NCI-H82 treated with DMSO at 0.1 percent for 48 hours (cell line): ENCODE measurements around the gene SCN1A.
"Not testable (repeated sequence)": the region's sequence is repeated elsewhere in the genome, so short reads cannot be mapped to it uniquely, and the experiment has no call there.

Experiments
- DNase-seq: peaks from one replicate; lab custom pipeline; 2025; ENCODE audit not compliant: unreplicated experiment; lab: John Stamatoyannopoulos, UW

SCN1A gene

DNA sequence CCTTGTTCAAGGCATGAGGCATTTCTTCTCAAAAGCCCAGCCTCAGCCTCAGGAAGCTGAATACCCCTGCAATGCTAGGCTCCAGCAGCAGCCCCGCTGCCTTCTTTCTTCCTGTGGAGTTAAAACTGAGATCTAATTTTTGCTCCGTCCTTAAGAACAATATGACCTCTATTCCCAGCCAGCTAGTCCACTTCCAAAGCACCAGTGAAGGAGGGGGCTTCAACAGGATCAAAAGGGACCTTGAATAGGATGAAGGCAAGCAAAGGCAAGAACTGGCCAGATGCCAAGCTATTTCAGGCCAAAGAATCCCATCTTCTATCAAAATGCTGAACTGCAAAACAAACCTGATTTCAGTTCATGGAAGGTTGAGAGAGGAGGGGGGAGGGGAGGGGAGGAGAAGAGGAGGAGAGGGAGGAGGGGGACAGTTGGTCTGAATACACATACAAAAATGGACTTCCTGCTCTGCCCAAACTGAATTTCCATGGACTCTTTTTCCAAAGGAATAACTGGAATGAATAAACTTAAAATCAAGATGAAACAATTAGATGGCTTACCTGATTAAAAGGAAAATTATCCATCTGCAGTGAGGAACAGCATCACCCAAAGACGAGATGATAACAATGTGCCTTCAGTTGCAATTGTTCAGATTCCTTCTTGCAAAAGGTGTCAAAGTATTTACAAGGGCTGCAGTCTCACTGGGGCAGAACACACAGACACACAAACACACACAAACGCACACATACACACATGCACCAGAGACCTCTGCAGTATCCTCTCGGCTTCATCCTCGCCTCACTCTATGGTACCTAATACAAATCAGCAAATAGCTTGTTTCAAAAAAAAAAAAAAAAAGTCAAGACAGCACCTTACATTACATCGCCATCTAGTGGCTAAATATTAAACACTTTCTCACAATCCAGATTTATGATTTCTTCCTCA is at the start of gene SCN1A:
SCN1A (minus strand) TSS at position 804 of the 939 bp plus-strand sequence. CDS start 54,399 bp downstream, outside the sequence.
- DNase-seq, result peak; percentile 32

DNA sequence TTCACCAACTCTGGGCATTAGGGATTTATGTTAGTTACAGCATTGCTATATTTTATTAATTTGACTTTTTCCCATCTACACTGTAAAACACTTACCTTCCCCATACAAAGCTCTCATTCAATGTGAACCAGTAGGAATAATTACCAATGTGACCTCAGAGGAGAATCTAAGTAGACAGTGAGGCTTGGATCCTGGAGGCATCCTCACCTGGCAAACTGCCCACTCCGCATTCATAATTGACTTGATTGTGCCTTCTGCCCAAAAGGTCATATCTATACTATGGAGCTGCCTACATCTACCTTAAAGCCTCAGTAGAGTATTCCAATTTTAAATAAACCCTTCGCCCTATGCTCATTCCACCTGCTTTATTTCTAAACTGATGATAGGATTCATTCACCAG is 45.4 kb upstream of the SCN1A start:
- DNase-seq, result no peak

DNA sequence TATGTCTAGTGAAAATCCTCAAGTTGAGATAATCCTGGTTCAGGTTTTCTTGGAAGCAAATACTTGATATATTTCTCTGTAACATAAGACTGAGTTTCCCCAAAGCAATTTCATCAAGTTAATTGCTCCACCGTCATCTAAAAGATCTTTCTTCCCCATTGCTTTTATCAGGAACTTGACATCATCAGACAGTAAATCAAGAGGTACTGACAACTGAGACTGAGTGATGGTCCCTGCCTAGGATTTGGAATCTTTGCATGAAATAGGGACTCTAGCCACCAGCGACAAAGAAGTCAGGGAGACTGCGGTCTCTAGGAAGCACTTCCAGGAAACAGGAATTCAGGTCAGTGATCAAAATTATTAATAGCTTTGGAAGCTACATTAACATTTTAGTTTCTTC is 43.4 kb upstream of the SCN1A start:
- no peak for DNase-seq

DNA sequence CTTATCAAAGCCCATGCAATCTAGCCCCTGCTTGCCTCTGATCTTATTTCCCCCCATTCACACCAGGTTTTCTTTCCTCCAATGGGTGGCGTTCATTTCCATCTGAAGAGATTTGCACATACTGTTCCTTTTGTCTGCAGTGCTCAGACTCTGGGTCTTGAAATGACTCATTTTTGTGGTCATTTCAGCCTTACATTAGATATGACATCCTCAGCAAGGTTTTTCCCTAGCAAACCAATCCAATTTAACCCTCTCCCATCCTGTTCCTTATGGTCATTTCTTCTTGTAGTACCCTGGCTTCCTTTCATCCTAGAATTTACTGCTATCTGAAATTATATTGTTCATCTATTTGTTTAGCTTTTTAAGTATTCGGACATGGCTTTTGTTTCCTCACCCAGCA is 42.5 kb upstream of the SCN1A start:
- DNase-seq, result no peak

DNA sequence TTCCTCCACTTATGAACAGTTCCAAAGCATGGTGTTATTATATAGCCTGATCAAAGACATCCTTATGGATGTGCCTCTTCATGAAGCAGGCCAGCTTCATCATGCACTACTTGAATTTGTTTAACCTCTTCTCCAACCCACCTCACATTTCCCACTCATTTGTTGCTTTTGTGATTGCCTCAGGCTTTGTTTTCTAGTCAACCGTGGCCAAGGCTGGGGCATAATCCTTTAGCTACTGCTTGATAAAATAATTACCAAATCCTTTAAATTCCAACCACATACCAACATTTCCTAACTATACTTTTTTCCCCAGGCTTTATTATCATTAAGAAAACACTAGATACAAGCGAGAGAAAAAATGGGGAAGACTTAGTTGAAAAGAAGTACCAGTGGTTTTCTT is 39.6 kb upstream of the SCN1A start:
- no peak for DNase-seq

DNA sequence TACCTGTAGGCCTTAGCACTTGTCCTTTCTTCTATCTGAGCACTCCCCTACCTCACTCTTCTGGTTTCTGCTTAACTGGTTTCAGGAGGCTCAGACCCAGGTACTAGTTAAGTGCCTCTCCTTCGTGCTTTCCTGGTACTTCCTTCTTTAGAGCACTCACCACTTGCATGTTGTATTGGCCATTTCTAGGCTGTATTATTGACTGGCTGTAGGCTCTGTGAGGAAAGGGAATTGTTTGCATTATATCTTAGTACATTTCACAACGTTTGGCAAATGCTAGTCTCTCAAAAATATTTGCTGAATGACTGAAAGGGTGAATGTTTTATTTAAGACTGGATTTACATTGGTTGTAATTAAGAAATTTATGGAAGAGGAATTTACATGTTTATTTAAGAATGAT is 36.0 kb upstream of the SCN1A start:
- DNase-seq, result no peak

DNA sequence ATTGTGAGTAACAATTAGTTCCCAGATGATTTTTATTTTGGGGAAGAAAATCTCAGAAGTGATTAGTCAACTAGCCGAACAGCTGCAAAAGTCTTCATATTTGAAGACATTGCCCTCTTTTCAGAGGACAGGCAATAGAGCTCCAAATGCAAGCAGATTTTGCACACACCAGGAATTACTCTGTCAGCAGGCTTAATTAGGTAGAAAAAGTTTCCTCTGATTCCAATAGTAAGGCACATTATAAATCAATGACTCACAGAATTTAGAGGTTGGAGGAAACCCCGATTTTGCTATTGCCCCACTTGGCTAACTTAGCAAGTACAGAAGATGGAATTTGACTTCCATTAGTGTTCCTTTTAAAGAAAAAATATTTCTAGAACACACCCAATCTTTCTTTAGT is 30.7 kb upstream of the SCN1A start:
- no peak for DNase-seq

DNA sequence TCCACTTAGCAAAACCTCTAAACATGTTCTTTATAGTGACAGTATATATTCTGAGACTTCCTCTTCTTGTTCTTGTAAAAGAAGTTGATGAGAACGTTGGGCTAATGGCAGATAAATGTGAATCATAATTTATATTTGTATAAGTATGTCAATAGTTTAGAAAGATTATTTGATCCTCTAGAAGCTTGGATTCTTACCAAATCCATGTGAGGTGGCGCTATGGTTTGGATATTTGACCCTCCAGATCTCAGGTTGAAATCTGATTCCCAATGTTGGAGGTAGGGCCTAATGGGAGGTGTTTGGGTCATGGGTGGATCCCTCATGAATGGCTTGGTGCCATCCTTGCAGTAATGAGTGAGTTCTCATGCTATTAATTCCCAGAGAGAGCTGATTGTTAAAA is 29.8 kb upstream of the SCN1A start:
- no peak for DNase-seq

DNA sequence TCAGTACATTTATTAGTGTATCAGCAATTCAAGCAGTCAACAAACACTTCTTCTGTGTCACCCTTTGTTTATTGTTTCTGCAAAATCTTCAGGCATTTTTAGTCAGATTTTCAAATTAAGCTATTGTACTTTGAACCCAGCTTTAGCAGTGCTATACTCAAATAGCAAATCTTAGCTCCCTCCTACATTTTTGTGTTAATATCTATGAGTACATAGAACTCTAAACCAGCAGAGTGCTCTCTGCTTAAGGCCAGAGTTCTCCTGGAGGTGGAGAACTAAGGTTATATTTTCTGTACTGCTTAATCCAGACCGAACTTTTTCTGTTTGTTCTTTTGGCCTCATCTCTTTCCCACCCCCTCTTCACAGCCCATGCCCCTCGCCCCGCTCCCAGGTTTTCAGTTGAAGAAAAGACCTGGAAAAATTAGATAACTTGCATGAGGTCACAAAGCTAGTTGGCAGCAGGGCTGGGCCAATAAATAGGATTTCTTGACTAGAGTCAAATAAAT is 29.2 kb upstream of the SCN1A start:
- no peak for DNase-seq

DNA sequence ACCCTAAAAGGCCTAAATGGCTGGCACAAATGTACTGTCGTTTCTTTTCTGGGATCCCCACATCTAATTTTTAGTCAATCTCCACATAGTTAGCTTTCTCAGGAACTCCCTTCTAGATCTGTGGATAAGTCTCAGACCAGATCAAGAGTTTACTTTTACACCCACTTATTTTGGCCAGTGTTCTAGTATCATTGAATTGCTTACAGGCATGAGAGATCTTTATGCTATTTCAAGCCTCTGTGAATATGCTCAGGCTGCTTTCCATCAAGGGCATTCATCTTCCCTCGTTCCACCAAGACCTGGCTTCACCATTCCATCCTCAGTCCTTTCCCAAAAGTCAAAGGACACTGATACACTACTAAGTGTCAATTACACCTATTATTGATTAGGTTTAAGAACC is 27.8 kb upstream of the SCN1A start:
- DNase-seq, result no peak

DNA sequence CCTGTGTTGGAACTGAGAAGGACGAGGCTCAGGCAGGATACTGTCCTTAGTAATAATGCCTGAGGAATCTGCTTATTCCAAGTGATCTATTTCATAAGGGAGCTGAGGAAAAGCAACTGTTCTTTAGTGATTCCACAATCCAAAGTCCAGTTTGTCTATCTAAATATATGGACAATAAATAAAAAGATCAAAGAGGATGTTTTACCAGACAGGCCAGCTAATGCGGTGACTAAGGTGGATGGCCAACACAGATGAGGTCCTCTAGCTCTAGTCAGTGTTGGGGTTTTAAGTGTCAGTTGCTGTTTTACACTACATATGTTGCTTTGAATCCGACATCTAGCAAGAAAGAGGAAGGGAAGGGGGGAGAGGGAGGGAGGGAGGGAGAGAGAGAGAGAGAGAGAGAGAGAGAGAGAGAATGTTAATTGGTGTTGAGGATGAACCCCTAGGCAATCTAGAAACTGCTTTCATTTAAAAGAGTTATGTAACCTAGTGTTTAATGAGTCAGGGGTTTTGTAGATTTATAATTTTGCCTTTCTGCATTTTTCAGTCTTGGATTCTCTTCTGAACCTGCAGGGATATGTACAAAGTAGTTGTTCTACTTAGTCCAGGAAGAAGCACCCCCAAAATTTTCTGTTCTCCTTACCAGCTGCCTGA is 27.0 kb upstream of the SCN1A start:
- no peak for DNase-seq

DNA sequence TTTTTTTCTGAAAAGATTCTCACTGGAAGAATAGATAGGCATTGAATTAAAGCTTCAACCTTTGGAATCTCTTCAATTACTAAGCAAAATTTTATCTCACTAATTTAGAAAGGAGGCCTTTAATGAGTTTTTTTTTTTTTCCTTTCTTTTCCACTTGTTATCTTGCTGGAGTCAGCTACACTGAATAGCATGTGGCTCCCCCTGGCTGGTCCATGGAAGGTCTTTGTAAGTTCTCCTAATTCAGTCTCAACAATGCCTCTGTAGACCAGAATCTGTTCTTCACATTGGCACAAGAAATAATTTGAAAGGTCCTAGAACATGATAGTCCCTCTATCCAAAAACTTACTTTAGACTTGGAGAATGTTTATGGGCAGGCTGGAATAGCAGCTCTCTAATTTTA is 24.2 kb upstream of the SCN1A start:
- DNase-seq, result no peak

DNA sequence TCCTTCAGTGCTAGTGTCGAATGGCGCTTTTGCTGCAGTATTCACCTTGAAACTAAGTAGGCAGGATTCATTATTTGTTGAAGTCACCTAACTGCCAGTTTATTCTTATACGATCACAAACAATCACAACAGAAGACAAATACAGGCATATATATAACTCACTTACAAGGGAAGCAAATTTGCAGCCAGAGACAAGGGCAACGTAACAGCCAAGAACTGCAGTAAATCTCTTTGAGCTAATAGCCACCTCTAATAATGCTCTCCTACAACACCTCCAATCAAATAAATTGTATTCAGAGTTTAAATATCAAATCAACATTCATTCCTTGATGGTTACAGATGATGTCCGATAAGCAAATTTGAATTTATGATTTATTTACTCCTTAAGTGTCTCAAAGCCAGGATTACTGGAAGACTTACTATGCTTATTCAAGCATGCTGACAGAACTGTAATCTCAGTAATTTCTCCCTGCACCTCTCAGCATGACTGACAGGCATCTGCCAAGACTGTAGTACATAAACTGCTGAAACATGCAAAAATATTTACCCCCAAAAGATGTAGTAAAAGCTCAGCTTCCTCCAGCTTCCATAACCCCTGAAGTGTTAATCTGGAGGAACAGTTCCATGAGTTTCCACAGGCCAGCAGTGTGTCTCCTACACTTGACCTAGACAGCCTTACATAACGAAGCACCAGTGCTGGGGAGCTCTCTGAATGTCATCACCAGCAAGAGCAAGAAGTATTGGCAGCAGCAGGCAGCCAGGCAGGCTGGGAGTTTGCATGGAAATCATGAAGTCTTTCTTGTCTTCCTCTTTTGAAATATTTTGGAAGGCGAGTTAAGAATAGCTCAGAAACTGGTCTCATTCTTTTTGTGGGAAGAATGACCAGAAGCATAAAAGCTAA is 20.9 kb upstream of the SCN1A start:
- DNase-seq, result peak; percentile 77

DNA sequence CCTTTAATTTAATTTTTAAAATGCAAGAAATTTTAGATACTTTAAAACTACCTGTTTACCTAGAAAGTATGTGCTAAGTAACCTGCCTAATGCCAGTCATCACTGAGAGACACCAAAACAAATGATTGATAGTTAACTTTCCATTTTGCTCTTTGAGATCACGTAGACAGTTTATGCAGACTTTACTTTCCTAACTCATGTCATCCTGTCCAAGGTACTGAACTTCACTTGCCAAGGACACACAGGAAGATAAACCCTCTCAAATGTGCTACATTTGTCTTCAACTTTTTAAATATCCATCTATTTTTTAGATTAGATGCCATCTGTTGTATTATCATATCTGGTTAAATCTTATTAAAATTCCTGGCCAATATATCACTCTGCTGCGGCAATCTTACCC is 20.1 kb upstream of the SCN1A start:
- DNase-seq, result no peak

DNA sequence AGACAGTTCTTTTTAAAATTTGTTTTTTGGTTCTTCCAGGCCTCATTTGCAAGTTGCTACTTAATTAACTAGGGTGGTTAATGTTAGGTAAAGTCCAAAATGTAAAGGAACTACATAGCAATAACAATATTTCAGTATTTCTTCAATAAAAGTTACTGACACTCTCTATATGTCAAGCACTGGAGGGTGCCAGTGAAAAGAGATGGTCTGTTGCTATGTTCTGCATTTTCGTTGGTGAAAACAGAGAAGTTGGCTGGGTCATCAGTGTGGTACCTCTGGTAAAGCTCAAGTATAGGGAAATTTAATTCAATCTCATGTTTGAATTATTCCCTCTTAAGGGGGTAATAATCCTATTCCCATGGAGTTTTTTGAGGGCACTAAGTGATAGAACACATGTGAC is 16.3 kb upstream of the SCN1A start:
- no peak for DNase-seq

DNA sequence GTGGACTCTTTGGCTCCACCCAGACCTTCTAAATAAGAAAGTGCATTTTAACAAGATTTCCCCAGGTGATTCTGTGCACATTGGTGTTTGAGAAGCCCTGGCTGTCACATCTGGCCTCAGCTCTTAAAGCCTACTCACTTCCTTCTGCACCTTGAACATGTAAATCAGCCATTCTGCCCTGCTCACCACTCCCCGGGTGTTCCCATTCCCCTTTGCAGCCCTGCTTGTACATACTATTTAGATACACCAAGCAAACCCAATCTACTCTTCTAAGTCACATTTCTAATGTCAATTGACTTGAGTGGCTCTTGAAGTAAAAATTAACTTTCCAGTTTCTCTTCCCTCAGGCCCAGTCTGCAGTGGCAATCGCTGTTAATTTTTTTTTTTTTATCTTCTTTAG is 13.1 kb upstream of the SCN1A start:
- no peak for DNase-seq

DNA sequence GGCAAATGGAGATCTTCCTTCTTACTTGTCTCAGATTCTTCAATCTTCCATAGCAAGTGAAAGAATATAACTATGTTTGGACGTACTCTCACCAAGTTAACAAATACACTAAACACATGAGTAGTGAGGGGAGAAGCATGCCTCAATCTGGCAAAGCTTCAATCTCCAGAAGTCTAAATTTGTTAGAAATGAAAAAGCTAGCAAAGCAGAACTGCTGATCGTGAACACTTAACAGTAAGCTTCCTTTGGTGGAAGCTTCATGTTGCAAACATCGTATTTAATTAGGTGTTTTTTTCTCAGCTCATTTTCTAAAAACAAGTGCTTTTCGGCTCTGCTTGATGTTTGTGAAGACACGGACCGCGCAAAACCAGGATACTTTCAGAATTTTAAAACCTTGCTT is 12.7 kb upstream of the SCN1A start:
- no peak for DNase-seq

DNA sequence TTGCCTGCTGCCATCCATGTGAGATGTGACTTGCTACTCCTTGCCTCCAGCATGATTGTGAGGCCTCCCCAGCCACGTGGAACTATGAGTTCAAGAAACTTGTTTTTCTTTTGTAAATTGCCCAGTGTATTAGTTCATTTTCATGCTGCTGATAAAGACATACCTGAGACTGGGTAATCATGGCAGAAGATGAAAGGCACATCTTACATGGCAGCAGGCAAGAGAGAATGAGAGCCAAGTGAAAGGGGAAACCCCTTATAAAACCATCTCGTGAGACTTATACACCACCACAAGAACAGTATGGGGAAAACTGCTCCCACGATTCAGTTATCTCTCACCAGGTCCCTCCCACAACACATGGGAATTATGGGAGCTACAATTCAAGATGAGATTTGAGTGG is 11.7 kb upstream of the SCN1A start:
- DNase-seq, result not testable (repeated sequence)

DNA sequence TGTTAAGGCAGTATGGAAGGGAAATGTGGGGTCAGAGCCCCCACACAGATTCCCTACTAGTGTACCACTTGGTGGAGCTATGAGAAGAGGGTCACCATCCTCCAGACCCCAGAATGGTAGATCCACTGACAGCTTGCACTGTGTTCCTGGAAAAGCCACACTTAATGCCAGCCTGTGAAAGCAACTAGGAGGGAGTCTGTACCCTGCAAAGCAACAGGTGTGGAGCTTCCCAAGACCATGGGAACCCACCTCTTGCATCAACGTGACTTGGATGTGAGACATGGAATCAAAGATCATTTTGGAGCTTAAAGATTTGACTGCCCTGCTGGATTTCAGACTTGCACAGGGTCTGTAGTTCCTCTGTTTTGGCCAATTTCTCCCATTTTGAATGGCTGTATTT is 10.8 kb upstream of the SCN1A start:
- DNase-seq, result no peak

DNA sequence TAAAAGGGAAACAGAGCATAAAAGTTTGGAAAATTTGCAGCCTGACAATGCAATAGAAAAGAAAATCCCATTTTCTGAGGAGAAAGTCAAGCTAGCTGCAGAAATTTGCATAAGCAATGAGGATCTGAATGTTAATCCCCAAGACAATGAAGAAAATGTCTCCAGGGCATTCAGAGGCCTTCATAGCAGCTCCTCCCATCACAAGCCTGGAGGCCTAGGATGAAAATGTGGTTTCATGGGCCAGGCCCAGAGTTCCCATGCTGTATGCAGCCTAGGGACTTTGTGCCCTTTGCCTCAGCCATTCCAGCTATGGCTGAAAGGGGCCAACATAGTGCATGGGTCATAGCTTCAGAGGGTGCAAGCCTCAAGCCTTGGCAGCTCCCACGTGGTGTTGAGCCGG is 10.3 kb upstream of the SCN1A start:
- DNase-seq, result no peak

DNA sequence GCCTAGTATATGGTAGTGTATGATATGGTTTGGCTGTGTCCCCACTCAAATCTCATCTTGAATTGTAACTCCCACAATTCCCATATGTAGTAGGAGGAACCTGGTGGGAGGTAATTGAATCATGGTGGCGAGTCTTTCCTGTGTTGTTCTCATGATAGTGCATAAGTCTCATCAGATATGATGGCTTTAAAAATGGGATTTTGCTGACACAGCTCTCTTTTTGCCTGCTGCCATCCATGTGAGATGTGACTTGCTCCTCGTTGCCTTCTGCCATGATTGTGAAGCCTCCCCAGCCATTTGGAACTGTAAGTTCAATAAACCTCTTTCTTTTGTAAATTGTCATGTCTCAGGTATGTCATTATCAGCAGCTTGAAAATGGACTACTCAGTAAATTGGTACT is 9.5 kb upstream of the SCN1A start:
- DNase-seq, result no peak
